AG04449 (cell line): ENCODE data around the gene ASTN2.
"Not testable (repeated sequence)": the region's sequence is repeated elsewhere in the genome, so short reads cannot be mapped to it uniquely, and the experiment has no call there.

Source experiments
- CTCF ChIA-PET: fragments of 350-600 bp; formaldehyde crosslinking; extraction: SDS; loops from one replicate; lab custom pipeline; 2021; ENCODE audit warnings: antibody characterized with exemption; lab: Yijun Ruan, JAX
- POLR2A ChIA-PET: fragments of 400-600, 350-600 bp; formaldehyde crosslinking; extraction: SDS; loops from one replicate; lab custom pipeline; 2020; ENCODE audit warnings: antibody characterized with exemption, inconsistent platforms; lab: Yijun Ruan, JAX
- DNase-seq: peaks from one replicate; pipeline ENCODE4 v3.0.0-alpha.2; 2010; ENCODE audit warnings: low read depth, low spot score
- H3K4me3 ChIP-seq: 2 replicates; pipeline ENCODE4 v1.5.1; 2011; ENCODE audit warnings: low read depth, mild to moderate bottlenecking, control low read depth, low read length
- CTCF ChIP-seq: IDR thresholded peaks from one replicate; pipeline ENCODE4 v1.5.1; 2011; ENCODE audit warnings: mild to moderate bottlenecking, moderate library complexity, low read length, control low read depth, inconsistent platforms; ENCODE audit not compliant: insufficient read depth; ENCODE audit errors: missing control alignments

The ASTN2 gene

GRCh38 chr9:116693233-116693731, 721.6 kb downstream of the ASTN2 start:
- CTCF ChIA-PET: interaction anchor here (0.7 to 1.5 kb wide), 2 partner anchors 23 to 168 kb away, joined by 3 to 5 read pairs; no protein-coding TSS in a partner anchor
- H3K4me3 ChIP-seq: no peak overlapping the region
- DNase-seq: no peak
- POLR2A ChIA-PET: no interaction called here
- no peak for TF ChIP-seq CTCF

- TF ChIP-seq CTCF: no peak
- POLR2A ChIA-PET: no interaction called here
- CTCF ChIA-PET: no interaction called here
- DNase-seq: no peak
- H3K4me3 ChIP-seq: no peak overlapping the region
Observed at GRCh38 chr9:116692616-116693015, 722.2 kb downstream of the ASTN2 start.

DNA sequence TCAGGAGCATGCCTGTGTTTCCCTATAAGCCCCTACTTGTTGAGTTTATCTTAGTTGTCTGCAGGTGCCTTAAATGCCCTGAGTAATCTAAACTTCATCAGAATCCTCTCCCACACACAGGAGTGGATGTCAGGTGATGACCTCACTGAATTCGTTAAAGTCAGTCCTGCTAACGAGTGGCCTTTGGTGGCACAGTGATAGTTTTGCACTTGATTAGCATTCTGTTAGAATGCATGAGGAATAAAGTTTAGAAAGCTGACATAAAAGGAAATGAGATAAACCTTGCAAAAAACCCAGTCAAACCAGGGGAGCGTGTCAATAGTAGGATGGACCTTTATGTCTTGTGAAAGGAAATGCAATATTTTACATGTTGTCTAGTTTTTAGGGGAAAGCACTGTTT, 723.2 kb downstream of the ASTN2 start:
- ChIA-PET POLR2A (no interaction called here), CTCF (no interaction called here)
- no peak for TF ChIP-seq CTCF
- DNase-seq: no peak
- H3K4me3 ChIP-seq: no peak overlapping the region

DNA sequence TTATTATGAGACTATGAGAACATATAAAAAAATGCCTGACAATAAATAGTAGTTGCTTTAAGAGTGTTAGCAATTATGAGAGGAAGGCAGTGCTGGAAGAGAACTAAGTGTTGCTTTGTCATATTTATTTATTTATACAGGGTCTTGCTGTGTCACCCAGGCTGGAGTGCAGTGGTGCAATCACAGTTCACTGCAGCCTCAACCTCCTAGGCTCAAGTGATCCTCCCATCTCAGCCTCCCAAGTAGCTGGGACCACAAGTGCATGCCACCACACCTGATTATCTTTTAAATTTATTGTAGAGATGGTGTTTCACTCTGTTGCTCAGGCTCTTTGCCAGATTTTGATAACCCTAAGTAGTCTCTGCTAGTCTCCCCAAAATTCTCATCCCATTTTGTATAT, 724.1 kb downstream of the ASTN2 start:
- CTCF ChIA-PET: interaction anchor here (1.3 kb wide), 1 partner anchor 1098 kb away, joined by 3 read pairs; no protein-coding TSS in a partner anchor
- H3K4me3 ChIP-seq, DNase-seq, POLR2A ChIA-PET: not testable (repeated sequence)

GRCh38 chr9:116689486-116690032, 725.3 kb downstream of the ASTN2 start:
- TF ChIP-seq CTCF: no peak
- CTCF ChIA-PET: interaction anchor here (1.3 kb wide), 1 partner anchor 1097 kb away, joined by 3 read pairs; no protein-coding TSS in a partner anchor
- POLR2A ChIA-PET: no interaction called here
- no peak overlapping the region for H3K4me3 ChIP-seq
- no peak for DNase-seq

GRCh38 chr9:116688806-116689485, 725.9 kb downstream of the ASTN2 start:
- peak overlapping the region; percentile 64 for H3K4me3 ChIP-seq
- no peak for DNase-seq
- POLR2A ChIA-PET: no interaction called here
- no peak for TF ChIP-seq CTCF
- CTCF ChIA-PET: no interaction called here
